HG03521 (cell line): ENCODE measurements around the gene SKP2.
"Not testable (repeated sequence)": the region's sequence is repeated elsewhere in the genome, so short reads cannot be mapped to it uniquely, and the experiment has no call there.

Experiments
- ATAC-seq: cut with Tn5 transposase; IDR thresholded peaks from one replicate; pipeline ENCODE4 v1.9.1; 2021; ENCODE audit warnings: mild to moderate bottlenecking, moderate library complexity; ENCODE audit not compliant: unreplicated experiment

Gene SKP2

DNA sequence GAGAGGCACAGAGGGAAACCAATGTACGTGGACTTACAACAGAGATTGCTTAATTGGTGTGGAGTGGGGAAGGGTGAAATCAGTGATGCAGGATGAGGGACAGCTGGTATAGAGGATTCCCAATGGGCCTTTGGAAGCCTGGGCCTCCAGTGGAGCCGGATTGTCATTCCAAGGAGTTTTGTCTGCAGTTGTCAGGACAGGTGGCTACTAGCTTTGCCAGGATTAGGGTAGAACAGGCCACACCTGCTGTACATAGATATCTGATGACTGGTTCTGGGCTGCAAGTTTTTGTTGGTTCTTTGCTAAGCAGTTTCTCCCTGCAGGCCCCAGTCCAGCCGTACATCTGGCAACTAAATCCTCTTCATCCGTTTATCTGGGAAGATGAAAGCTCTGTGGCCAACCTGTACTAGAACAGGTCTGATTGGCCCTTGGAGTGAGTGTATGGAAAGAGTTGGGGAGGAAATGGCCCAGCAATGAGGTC, 4.2 kb downstream of the SKP2 start:
- no peak for ATAC-seq

DNA sequence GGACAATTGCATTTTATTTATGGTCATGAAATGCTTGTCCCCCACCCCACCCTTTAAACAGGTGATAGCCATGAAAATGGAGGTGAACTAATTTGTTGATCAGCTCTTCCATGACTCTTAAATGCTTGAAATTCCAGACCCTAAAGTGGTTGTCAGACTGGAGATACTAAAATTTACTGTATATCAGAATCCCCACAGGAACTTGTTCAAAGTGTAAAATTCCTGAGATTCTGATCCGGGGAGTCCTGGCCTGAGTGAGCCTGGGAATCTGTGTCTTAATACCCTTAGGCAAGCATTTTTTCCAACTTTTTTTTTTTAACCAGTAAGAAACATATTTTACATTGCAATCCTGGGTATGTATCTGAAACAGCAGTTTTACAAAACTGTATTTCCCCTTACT, 4.7 kb downstream of the SKP2 start:
- no peak for ATAC-seq

DNA sequence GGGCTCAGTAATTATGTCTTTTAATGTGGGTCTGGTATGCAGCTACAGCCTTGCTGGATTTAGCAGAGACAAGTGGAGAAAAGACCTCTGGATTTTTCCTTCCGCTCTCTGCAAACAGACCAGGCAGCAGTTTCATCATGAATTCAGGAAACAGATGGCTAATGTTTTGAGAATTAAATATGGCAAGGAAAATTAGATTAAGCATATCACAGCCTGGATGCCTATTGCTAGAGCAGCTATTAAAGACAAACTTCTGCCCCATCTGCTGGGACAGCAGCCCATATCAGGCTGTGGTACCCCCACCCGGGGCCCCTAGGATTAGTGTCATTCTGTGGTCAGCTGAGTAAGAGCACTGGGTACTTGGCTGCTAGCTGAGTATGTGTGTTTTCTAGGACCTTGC, 6.2 kb downstream of the SKP2 start:
- no peak for ATAC-seq

DNA sequence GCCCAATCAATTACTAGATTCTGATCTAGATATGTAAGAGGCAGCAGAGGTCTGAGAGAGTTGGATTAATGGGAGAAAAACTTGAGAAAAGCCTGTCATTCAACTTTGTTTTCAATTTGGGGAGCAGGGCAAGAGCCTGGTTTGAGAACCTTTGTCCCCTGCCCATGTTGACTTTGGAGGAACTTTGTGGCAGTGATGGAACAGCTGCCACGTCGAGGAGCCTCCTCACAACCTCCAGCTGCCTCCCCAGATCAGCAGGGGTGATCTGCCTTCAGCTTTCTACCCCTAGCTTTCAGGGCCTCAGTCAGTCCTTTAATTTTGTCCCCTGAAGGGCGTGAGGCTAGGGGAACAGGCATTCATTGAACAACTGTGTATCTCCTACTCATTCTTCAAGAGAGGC, 8.7 kb downstream of the SKP2 start:
- ATAC-seq = no peak

DNA sequence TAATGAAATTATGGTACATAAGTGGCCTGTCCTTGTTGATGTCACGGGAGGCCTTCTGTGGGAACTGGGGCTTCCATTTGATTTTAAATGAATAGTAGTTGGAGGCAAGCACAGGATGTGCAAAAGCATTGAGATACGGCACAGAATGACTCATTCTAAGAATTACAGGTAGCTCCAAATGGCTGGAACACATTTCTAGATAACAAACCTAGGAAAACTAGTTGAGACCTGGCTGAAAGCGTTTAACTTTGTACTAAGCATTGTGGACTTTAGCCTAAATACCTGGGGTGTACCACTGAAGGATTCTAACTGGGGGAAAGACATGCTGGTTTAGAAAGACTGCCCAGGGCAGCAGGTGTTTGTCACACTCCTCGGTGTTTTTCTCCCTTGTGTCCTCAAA, 9.4 kb downstream of the SKP2 start:
- no peak for ATAC-seq

DNA sequence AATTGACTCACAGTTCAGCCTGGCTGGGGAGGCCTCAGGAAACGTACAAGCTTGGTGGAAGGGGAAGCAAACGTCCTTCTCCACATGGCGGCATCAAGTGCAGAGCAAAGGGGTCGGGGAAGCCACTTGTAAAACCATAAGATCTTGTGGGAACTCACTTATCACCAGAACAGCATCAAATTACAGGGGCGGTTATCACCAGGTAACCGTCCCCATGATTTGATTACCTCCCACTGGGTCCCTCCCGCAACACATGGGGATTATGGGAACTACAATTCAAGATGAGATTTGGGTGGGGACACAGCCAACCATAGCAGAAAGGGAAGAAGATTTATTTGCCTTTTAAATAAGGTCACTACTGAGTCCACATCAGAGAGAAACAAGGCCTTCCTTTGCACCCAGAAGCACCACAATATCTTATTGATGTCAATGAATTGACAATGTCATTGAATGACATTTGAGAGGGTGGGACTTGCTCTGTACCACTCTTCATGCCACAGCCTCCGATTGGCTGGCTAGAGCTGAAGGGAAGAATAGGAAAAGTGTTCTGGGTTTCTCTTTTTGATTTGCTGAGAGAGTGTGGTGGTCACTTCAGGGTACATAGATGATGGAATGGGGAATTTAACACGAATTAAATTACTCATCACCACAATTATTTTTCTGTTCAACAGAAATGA, 11.0 kb downstream of the SKP2 start:
- ATAC-seq = no peak

DNA sequence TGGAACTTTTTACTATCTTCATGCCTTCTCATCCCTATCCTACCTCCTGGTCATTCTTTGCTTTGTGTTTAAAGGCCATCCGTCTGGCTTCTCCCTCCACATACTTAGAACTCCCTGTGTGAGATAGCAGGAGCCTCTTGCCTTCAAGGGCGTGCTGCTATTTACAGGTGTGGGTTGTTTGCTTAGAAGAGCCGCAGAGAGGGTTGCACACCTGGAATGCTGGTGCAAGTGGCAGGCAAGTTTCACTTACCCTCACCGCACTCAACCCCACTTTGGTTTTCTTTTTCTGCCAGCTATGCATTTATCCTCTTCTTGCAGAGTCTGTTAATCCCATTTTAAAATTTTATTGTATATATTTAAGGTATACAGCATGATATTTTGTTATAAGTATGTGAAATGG, 12.6 kb downstream of the SKP2 start:
- no peak for ATAC-seq

DNA sequence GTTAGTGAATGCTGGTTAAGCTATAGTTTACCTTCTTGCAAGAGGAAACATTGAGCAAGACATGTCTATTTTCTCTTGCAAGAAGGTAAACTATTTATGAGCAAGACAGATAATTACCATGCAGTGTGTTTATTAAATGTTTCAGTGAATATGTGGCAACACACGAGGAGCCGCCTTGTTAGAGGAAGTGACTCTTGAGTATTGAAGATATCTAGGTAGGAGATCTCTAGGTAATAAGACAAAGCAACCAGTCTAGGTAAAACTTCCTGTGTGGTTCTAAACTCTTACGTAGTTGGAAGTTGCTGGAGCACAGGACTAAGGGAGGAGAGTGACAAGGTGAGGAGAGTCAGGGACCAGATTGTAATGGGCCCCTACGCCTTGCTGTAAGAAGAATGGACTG, 16.8 kb downstream of the SKP2 start:
- ATAC-seq = no peak

DNA sequence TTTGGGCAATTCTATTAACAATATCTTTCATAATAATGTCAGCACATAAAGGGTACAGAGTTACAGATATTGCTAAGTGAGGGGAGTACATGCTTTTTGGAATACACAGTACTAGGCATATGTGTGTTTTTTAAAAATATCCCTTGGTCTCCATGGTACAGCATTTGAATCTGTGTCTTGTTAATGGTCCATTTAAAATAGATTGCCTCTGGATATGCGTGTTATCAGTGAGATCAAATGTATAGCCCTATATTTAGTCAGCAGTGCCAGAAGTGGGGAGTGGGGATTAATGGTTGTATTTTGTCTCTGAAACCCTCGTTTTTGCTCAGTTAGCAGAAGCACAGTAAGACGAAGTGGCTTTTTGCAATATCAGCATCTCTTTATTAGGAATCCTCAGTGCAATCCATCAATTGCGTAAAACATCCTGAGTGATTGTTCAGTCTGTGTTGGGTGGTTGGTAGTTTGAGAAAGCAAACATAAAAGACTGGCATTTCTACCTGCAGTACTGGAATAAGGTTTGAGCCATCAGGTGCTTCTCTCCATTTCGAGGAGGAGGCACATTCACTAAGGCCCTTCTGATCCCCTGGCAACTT, 19.0 kb downstream of the SKP2 start:
- no peak for ATAC-seq

DNA sequence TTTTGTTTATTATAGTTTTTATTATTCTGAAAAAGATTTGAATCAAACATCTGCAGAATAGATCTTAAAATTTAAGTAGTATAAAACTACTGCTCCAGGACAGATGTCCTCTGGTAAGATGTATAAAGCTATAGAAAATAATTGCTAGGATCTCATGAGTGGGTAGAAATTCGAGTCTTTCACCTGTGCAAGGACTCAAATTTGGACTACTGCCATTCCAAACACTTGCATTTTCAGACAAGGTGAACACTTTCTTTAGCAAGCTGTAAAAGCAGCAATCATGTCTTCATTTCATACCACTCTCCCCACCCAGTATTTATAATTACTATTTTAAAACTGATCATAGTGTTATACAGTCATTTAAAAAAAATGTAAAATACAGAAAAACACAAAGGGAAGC, 20.7 kb downstream of the SKP2 start:
- ATAC-seq = no peak

DNA sequence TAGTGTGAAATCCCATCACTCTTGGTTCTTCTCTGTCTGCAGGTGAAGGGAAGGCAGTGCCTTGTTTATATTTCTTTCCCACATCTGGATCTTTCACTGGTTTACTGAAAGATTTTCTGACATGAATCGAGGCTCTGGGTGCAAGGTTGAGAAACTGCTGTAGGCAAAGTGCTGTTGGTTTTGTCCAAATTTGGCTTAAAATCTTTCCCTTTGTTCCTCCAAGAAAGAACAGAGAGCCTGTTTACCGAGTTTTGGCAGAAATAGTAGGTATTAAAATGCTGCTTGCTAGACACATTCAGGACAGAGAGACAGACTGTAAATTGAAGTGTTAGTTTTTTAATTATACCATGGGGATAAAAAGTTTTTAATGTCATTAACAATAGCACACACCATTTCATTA, 21.5 kb downstream of the SKP2 start:
- ATAC-seq = no peak

DNA sequence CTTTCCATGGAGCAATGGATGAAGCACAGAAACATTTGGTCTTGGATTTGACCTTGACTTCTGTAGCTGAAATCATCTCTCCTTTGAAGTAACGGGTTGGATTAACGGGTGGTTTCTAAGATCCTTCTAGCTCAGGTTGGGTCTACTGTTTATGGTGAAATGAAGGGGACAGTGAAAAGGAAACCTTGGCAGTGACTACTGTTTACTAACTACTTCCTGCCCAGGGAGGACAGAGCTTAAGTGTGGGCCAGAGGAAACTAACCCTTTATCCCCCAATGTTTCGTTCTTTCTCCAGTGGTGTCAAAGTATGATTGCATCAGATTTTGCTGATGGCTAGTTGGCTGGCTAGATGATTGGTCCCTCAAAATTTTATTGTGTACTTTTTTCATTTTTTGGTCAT, 22.2 kb downstream of the SKP2 start:
- no peak for ATAC-seq

DNA sequence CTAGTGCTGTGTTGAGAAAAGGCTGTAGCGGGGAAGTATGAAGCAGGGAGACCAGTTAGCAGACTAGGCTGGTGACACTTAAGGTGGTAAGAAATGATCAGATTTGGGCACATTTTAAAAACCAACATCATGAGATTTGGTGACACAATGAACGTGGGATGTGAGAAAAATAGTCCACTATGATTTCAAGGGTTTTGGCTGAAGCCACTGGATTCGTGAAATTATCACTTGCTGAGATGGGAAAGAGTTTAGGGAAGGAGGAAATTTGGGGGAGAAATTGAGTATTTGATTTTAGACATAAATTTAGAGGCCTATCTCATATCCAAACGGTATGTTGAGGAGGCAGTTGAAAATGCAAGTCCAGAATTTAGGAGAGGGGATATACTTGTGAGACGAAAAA, 23.1 kb downstream of the SKP2 start:
- ATAC-seq = no peak

DNA sequence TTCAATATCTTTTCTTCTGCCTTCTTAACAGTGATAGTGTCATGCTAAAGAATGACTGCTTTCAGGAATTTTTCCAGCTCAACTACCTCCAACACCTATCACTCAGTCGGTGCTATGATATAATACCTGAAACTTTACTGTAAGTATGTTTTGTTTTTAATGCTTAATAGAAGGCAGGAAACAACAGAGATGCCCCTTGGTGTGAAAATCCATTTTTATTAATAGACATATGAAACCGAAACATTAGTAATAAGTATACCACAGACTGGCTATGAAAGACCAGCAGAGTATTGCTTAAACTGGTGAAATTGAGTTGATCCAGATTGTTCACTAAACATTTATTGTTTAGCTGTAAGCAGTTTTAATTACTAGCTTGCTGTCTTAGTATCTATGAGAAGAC, 25.2 kb downstream of the SKP2 start:
- ATAC-seq = peak; percentile 98

DNA sequence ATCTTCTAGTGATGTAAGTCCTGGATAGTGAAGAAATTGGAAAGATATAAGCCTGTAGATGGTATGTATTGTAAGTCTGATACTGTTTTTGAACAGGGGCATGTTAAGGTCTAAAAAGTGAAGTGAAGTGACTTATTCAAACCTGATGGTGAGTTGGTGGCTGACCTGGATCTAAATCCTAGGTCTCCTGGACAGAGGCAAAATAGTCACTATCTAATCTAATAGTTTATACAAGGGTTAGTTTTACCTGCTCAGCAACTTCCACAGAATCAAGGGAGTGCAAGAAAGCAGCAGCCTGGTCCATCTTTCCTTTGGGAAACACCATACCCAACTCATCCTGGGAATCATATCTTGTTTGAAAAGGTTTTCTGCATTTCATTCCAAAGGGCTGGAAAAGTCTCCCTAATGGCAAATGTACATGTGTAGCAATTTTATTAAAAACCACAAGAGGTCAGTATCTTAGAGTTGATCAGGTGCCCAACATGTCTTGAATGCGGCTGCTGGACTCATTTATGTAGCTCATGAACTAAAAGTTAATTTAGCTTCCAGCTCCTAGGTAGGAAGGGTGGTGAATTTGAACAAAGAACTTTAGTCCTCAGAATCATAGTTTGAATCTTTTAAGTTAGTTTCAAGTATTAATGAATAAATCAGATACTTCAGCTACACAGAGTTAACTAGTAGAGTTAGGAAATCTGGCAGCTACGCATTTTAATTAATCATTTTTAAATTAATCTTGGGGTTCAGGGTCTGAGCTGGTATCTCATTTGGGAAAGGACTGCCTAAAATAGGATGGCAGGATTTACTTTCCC, 26.0 kb downstream of the SKP2 start:
- ATAC-seq = no peak

DNA sequence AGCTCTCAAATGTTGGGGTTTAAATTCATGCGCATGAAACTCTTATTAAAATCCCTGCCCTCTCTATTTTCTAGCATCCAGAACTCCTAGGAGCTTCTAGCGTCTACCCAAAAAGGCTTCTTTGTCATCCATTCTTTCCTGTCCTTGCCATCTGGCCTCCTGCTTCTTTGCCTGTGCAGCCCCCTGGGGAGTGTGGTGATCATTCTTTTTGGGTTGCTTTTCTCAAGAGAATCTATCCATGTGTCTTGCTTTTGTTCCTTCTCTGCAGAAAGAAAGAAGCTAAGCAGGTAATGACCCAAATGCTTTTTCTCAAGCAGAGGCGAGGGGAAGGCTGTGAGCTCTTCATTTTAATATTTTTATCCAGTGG, 26.6 kb downstream of the SKP2 start:
- no peak for ATAC-seq

DNA sequence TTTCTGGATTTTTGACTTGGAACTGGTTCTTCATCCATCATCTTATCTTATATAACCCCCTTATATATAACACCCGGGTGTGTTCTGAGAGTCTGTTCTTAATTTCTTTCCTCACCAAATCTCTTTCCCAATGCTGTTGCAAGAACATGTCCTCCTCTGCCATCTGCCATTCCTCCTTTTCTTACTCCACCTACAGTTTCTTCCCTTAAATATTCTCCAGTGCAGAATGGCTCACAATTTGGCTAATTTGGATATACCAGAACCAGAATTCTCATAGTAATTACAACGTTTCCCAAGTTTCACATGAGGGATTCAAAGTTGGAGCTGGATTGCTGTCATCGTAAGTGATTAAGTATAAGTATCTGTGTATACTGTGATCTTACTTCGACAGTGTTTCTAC, 28.0 kb downstream of the SKP2 start:
- ATAC-seq = no peak

DNA sequence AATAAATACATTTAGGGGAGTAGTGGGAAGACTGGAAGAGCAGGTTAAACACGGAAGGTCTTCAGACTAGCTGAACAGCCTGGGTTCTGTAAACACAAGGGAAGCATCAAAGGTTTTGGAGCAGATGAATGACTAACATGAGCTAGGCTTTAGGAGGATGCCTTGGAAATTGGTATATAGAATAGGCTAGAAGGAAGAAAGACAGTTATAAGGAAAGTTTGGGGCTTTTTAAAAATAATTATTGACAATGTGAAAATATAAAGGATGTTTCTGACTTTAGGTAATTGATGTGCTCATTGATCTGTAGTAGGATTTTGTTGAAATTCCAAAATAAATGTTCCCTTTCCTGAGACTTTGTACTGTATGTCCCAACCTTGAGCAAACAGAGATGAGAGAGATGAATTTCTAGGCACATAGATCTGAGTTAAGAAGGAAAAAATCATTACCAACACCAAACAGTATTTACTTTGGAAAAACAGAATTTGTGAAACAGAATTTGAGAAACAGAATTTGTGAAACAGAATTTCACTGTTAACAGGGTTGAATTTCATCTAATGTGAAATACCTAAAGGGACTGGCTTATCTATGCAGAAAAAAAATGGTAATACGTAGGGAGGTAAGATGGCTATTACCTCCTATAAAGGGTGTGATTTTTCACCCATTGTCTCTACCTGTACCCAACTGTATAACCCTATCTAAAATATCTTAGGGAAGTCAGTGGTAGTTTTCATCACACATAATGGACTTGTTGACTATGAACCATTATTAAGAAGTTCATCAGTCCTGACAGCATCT, 28.8 kb downstream of the SKP2 start:
- ATAC-seq = no peak

DNA sequence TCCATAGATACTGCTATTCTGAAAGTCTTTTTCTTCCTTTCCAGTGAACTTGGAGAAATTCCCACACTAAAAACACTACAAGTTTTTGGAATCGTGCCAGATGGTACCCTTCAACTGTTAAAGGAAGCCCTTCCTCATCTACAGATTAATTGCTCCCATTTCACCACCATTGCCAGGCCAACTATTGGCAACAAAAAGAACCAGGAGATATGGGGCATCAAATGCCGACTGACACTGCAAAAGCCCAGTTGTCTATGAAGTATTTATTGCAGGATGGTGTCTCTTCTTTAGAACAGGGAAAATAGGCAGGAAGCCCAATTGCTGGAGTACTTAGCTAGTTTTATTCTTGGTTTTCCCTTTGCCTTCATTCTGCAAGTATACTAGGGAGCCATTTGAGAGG, 29.9 kb downstream of the SKP2 start:
- ATAC-seq = no peak

DNA sequence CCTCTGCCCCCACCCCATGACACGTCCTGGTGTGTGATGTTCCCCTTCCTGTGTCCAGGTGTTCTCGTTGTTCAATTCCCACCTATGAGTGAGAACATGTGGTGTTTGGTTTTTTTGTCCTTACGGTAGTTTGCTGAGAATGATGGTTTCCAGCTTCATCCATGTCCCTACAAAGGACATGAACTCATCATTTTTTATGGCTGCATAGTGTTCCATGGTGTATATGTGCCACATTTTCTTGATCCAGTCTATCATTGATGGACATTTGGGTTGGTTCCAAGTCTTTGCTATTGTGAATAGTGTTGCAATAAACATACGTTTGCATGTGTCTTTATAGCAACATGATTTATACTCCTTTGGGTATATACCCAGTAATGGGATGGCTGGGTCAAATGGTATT, 32.5 kb downstream of the SKP2 start:
- ATAC-seq = not testable (repeated sequence)

DNA sequence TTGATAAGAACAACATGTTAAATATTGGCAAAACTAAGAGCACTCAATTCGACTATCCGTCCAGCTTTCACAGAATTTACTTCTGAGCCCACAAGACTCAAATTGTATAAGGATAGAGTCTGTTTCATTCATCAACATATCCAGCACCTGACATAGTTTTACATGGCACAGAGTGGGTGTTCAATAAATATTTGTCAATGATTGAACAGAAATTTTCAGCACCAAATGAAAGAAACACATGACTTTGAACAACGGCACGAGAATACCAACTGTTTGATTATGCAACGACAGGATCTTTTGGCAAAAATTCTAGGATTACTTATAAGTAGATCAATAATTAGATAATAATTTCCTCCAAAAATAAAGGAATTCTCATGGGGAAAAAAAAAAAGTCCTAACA, 41.8 kb downstream of the SKP2 start:
- ATAC-seq = no peak
